ENCODE results near the gene GNB1.

GRCh38 chr1:1914971-1915692, 24.2 kb upstream of the GNB1 start, which contains the start of gene CALML6:
- TF ChIP-seq EP300 (IDR thresholded peaks at IDR 0.05) = no peak
- TF ChIP-seq CTCF (IDR thresholded peaks at IDR 0.05) = no peak

Measured in tibial nerve (tissue), 4 donors.